SK-N-SH (cell line): ENCODE data around the gene PXDN. TPM values are rescaled to one million over a fixed set of nuclear protein-coding genes. Genes with fewer than 3 reads are reported as not detected.

Experiments used
- CTCF ChIA-PET: fragments of 300-600, 350-600 bp; formaldehyde crosslinking; extraction: SDS; loops from one replicate; lab custom pipeline; 2021; lab: Yijun Ruan, JAX
- POLR2A ChIA-PET: fragments of 350-600 bp; sonication (Branson Sonifier 250); formaldehyde crosslinking; extraction: SDS; loops from one replicate; lab custom pipeline; 2020; ENCODE audit warnings: antibody characterized with exemption, inconsistent platforms; lab: Yijun Ruan, JAX
- DNase-seq: peaks from one replicate; pipeline ENCODE4 v3.0.0; 2012
- H2AFZ ChIP-seq: fragments of 200-600 bp; sonication (generic); 2 replicates; pipeline ENCODE4 v1.8.1; 2016; ENCODE audit warnings: antibody characterized with exemption, mild to moderate bottlenecking, low read depth
- H3F3A ChIP-seq: fragments of 200-600 bp; sonication (generic); replicated peaks from 2 replicates; pipeline ENCODE3; 2016; ENCODE audit warnings: antibody characterized with exemption, mild to moderate bottlenecking; ENCODE audit not compliant: insufficient read depth
- H3K27ac ChIP-seq, 2 experiments: fragments of 200-500 bp in 1 of 2; fragments of 200-600 bp in 1 of 2; sonication (Bioruptor generic) in 1 of 2; sonication (generic), shearing (Covaris generic) in 1 of 2; 2 replicates each; pipeline versions ENCODE4 v1.5.1 to v1.6.1; 2014 to 2016; ENCODE audit warnings: low read depth in 2 of 2, inconsistent platforms in 1 of 2, low read length in 1 of 2, mild to moderate bottlenecking in 1 of 2, mixed read lengths in 1 of 2
- H3K27me3 ChIP-seq: fragments of 200-600 bp; sonication (generic), shearing (Covaris generic); 2 replicates; pipeline ENCODE4 v1.6.1; 2016; ENCODE audit warnings: mixed run types; ENCODE audit not compliant: insufficient read depth
- H3K36me3 ChIP-seq, 2 experiments: fragments of 200-500 bp in 1 of 2; fragments of 200-600 bp in 1 of 2; sonication (Bioruptor generic) in 1 of 2; sonication (generic) in 1 of 2; replicated peaks in 1 of 2; 2 replicates each; pipeline versions ENCODE3 to v1.5.1; 2014 to 2016; ENCODE audit warnings: low read length in 1 of 2, mild to moderate bottlenecking in 1 of 2; ENCODE audit not compliant: insufficient read depth in 2 of 2, control insufficient read depth in 1 of 2
- H3K4me1 ChIP-seq, 2 experiments: fragments of 200-500 bp in 1 of 2; fragments of 200-600 bp in 1 of 2; sonication (Bioruptor generic) in 1 of 2; sonication (generic), shearing (Covaris generic) in 1 of 2; 2 replicates each; pipeline versions ENCODE4 v1.5.1 to v1.6.1; 2014 to 2016; ENCODE audit warnings: low read depth in 1 of 2, low read length in 1 of 2, mixed run types in 1 of 2; ENCODE audit not compliant: insufficient read depth in 2 of 2, control insufficient read depth in 1 of 2
- H3K4me2 ChIP-seq: fragments of 200-600 bp; sonication (generic), shearing (Covaris generic); 2 replicates; pipeline ENCODE4 v1.6.1; 2017; ENCODE audit warnings: mixed run types
- H3K4me3 ChIP-seq, 2 experiments: fragments of 200-500 bp in 1 of 2; fragments of 200-600 bp in 1 of 2; sonication (Bioruptor generic) in 1 of 2; sonication (generic), shearing (Covaris generic) in 1 of 2; 2 replicates each; pipeline versions ENCODE4 v1.5.1 to v1.8.1; 2014 to 2016; ENCODE audit warnings: low read depth in 2 of 2, inconsistent platforms in 1 of 2, low read length in 1 of 2, mild to moderate bottlenecking in 1 of 2, mixed read lengths in 1 of 2, moderate library complexity in 1 of 2
- H3K79me2 ChIP-seq: fragments of 200-600 bp; sonication (generic); 2 replicates; pipeline ENCODE4 v1.8.1; 2017; ENCODE audit warnings: mild to moderate bottlenecking; ENCODE audit not compliant: insufficient read depth
- H3K9ac ChIP-seq: fragments of 200-600 bp; sonication (generic); 2 replicates; pipeline ENCODE4 v1.6.1; 2017; ENCODE audit warnings: mixed run types
- H3K9me2 ChIP-seq: fragments of 200-600 bp; sonication (generic); 2 replicates; pipeline ENCODE4 v1.6.1; 2017; ENCODE audit warnings: mixed run types
- H3K9me3 ChIP-seq: fragments of 200-600 bp; sonication (generic); 2 replicates; pipeline ENCODE4 v1.6.1; 2017; ENCODE audit warnings: mixed run types, mild to moderate bottlenecking, moderate library complexity
- H4K20me1 ChIP-seq: fragments of 200-600 bp; sonication (generic); 2 replicates; pipeline ENCODE4 v1.6.1; 2017; ENCODE audit warnings: mild to moderate bottlenecking, mixed run types; ENCODE audit not compliant: insufficient read depth
- EZH2phosphoT487 ChIP-seq: fragments of 200-600 bp; sonication (generic); IDR thresholded peaks from 2 replicates; pipeline ENCODE4 v1.6.1; 2017; ENCODE audit warnings: low read depth, mixed run types, mild to moderate bottlenecking, antibody characterized with exemption, moderate library complexity, borderline replicate concordance
- GABPA ChIP-seq: IDR thresholded peaks from 2 replicates; pipeline ENCODE4 v1.4.0; 2012; ENCODE audit warnings: low read depth, mild to moderate bottlenecking
- MXI1 ChIP-seq: IDR thresholded peaks from 2 replicates; pipeline ENCODE4 v1.6.1; 2012; ENCODE audit warnings: mild to moderate bottlenecking, low read depth, low read length, improper control_type of control experiment
- NFIC ChIP-seq: IDR thresholded peaks from 2 replicates; pipeline ENCODE4 v1.4.0; 2012; ENCODE audit warnings: borderline replicate concordance
- RAD21 ChIP-seq: IDR thresholded peaks from 2 replicates; pipeline ENCODE4 v1.6.1; 2012; ENCODE audit warnings: mild to moderate bottlenecking, low read length
- RCOR1 ChIP-seq: fragments of 150-350 bp; IDR thresholded peaks from 2 replicates; pipeline ENCODE4 v1.6.1; 2017; ENCODE audit warnings: antibody characterized with exemption, low read length
- RFX5 ChIP-seq: IDR thresholded peaks from 2 replicates; pipeline ENCODE4 v1.6.1; 2012; ENCODE audit warnings: mild to moderate bottlenecking, improper control_type of control experiment, low read length
- RXRA ChIP-seq: IDR thresholded peaks from 2 replicates; pipeline ENCODE4 v1.4.0; 2012; ENCODE audit warnings: low read depth, mild to moderate bottlenecking, borderline replicate concordance
- TEAD4 ChIP-seq: IDR thresholded peaks from 2 replicates; pipeline ENCODE4 v1.4.0; 2012; ENCODE audit warnings: mild to moderate bottlenecking, borderline replicate concordance; ENCODE audit not compliant: insufficient read depth
- ZBTB33 ChIP-seq: IDR thresholded peaks from 2 replicates; pipeline ENCODE4 v1.4.0; 2012; ENCODE audit warnings: low read depth, borderline replicate concordance
- WGBS: methylation state at CpG from one replicate; pipeline ENCODE4 v1.1.6; 2017; ENCODE audit warnings: low lambda C conversion rate; 5-methylcytosine and 5-hydroxymethylcytosine counted together
- polyA plus RNA-seq, 3 experiments: library from polyadenylated mRNA; depleted of rRNA; stranded (reverse); fragments of >200 nt; gene quantifications; 2 replicates each; pipeline ENCODE4 v1.2.3, GENCODE V29; 2012
- TF ChIP-seq, protein P1 (sequence below): fragments of 200-600 bp; sonication (generic); IDR thresholded peaks from 2 replicates; pipeline ENCODE4 v1.6.1; 2017; ENCODE audit warnings: antibody characterized with exemption, mild to moderate bottlenecking, moderate library complexity
- TF ChIP-seq, protein P2 (sequence below): IDR thresholded peaks from 2 replicates; pipeline ENCODE4; 2012

Gene PXDN
- polyA plus RNA-seq, 1 of the 3 experiments (the other 2 are of a cell fraction) = 146 TPM

DNA sequence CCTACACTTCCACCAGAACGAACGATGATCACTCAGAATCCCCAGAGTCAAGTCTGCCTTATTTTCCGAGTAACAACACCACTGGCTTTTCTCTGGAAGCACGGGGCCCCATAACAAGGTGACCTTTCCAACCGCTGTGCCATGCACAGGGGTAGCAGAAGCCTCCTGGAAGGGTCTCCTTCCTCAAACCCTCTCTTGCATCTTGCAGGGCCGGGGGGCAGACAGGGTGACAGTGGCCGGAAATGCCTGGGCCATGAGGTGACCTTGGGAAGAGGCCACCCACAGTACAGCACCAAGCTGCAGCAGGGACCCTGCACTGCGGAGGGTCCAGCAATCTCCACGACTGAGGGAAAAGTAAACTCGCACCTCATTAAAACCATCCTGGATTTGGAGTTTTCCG lies 108.5 kb downstream of the PXDN start:
- CTCF ChIA-PET = no interaction called here
- H4K20me1 ChIP-seq = no peaks in the 10 kb centered on the region
- no peak overlapping the region for H3K4me2 ChIP-seq

DNA sequence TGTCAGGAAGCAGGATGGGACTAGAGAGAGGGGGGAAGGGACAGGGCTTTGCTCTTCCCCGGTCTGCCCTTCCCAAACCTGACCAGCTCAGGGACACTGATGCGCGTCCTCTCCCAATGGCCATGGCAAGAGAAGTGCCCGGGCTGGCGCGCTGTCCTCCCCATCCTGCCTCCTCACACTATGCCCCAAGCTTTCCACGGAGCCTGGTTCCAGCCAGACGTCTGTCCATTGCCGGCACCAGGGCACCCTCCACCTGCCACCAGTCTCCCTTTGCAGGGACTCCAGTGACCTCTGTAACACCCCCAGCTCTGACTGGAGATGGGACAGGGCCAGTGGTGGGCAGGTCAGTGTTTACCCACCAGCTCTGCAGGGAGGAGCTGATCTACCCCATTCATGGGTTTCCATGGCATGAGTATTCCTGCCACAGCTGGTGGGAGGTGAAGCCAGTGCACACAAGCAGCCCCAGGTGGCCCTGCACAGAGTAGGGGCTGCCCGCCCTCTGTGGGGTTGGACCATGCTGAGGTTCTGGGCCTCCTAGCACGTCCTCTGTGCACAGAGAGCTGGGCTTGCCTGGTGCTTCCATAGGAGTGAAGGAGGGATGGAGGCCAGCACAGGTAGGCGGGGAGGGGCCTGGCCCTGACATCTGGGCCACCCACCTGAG lies 109.5 kb downstream of the PXDN start:
- ChIA-PET POLR2A (no interaction called here), CTCF (interaction anchor here (1.1 to 2.4 kb wide), 2 partner anchors 107 to 116 kb away, joined by 3 to 9 read pairs; no protein-coding TSS in a partner anchor)
- H4K20me1 ChIP-seq = no peaks in the 10 kb centered on the region
- no peaks in the 10 kb centered on the region for H3K79me2 ChIP-seq
- H3K9me3 ChIP-seq = no peaks in the 10 kb centered on the region
- H3K4me2 ChIP-seq = no peak overlapping the region
- no peaks in the 10 kb centered on the region for H3K9me2 ChIP-seq
- TF ChIP-seq RAD21 (no peak), MXI1 (no peak), RCOR1 (no peak), RXRA (no peak), NFIC (no peak)
- TF ChIP-seq, protein P1, sequence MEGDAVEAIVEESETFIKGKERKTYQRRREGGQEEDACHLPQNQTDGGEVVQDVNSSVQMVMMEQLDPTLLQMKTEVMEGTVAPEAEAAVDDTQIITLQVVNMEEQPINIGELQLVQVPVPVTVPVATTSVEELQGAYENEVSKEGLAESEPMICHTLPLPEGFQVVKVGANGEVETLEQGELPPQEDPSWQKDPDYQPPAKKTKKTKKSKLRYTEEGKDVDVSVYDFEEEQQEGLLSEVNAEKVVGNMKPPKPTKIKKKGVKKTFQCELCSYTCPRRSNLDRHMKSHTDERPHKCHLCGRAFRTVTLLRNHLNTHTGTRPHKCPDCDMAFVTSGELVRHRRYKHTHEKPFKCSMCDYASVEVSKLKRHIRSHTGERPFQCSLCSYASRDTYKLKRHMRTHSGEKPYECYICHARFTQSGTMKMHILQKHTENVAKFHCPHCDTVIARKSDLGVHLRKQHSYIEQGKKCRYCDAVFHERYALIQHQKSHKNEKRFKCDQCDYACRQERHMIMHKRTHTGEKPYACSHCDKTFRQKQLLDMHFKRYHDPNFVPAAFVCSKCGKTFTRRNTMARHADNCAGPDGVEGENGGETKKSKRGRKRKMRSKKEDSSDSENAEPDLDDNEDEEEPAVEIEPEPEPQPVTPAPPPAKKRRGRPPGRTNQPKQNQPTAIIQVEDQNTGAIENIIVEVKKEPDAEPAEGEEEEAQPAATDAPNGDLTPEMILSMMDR = no peak
- TF ChIP-seq, protein P2, sequence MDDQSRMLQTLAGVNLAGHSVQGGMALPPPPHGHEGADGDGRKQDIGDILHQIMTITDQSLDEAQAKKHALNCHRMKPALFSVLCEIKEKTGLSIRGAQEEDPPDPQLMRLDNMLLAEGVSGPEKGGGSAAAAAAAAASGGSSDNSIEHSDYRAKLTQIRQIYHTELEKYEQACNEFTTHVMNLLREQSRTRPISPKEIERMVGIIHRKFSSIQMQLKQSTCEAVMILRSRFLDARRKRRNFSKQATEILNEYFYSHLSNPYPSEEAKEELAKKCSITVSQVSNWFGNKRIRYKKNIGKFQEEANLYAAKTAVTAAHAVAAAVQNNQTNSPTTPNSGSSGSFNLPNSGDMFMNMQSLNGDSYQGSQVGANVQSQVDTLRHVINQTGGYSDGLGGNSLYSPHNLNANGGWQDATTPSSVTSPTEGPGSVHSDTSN = no peak
- H3K36me3 ChIP-seq = peaks cover 43 to 95% of the 10 kb centered on the region in 2 experiments
- no peak for DNase-seq
- H3K4me1 ChIP-seq = peaks cover 0 to 4% of the 10 kb centered on the region in 2 experiments; a peak in 1 of 4 replicates
- no peaks in the 10 kb centered on the region for H3K27me3 ChIP-seq
- no peak overlapping the region for H3K27ac ChIP-seq
- no peak overlapping the region for H3K4me3 ChIP-seq
- H3F3A ChIP-seq = no peaks in the 10 kb centered on the region
- H2AFZ ChIP-seq = no peak overlapping the region
- H3K9ac ChIP-seq = no peak overlapping the region
- WGBS = 94% methylated on average over 12 of the region's 12 CpGs

More for the DNA sequence above, 108.5 kb downstream of the PXDN start:
- no peak for DNase-seq
- no peaks in the 10 kb centered on the region for H3K27me3 ChIP-seq
- no peak overlapping the region for H3K9ac ChIP-seq
- H3K4me1 ChIP-seq = peaks cover 0 to 4% of the 10 kb centered on the region in 2 experiments; a peak in 1 of 4 replicates
- no peaks in the 10 kb centered on the region for H3K79me2 ChIP-seq
- no peaks in the 10 kb centered on the region for H3K9me2 ChIP-seq
- 93% methylated on average over 11 of the region's 11 CpGs for WGBS
- POLR2A ChIA-PET = no interaction called here
- H3K4me3 ChIP-seq = no peak overlapping the region
- H3F3A ChIP-seq = no peaks in the 10 kb centered on the region
- H3K9me3 ChIP-seq = no peaks in the 10 kb centered on the region
- no peak for TF ChIP-seq ZBTB33
- TF ChIP-seq EZH2phosphoT487 = no peak
- TF ChIP-seq TEAD4 = no peak
- TF ChIP-seq GABPA = no peak
- no peak for TF ChIP-seq RFX5
- no peak overlapping the region for H2AFZ ChIP-seq
- H3K36me3 ChIP-seq = peaks cover 33 to 93% of the 10 kb centered on the region in 2 experiments
- H3K27ac ChIP-seq = no peak overlapping the region; a peak in 1 of 4 replicates
